ENCODE measurements around the gene KLHL4. TPM values are rescaled to one million over a fixed set of nuclear protein-coding genes. Genes with fewer than 3 reads are reported as not detected.

KLHL4 gene
- total RNA-seq, 4 donors from 2014 or later = 0.51 to 1.3 (median 0.85) TPM

DNA sequence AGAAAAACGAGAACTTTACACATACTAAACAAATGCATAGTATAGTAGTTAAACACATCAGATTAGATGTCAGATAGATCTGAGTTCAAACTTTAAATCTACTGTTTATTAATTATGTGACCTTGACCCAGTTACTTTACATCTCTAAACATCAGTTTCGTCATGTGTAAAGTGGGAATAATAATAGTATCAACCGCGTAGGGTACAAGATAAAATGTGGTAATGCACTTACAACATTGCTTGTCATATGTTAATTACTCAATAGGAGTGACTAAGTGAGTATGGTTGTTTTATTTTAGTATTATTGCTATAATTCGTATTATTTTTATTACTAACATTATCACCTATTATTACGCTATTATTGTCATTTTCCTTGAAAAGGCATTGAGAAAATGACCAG lies 144.2 kb downstream of the KLHL4 start:
- TF ChIP-seq, protein P1, sequence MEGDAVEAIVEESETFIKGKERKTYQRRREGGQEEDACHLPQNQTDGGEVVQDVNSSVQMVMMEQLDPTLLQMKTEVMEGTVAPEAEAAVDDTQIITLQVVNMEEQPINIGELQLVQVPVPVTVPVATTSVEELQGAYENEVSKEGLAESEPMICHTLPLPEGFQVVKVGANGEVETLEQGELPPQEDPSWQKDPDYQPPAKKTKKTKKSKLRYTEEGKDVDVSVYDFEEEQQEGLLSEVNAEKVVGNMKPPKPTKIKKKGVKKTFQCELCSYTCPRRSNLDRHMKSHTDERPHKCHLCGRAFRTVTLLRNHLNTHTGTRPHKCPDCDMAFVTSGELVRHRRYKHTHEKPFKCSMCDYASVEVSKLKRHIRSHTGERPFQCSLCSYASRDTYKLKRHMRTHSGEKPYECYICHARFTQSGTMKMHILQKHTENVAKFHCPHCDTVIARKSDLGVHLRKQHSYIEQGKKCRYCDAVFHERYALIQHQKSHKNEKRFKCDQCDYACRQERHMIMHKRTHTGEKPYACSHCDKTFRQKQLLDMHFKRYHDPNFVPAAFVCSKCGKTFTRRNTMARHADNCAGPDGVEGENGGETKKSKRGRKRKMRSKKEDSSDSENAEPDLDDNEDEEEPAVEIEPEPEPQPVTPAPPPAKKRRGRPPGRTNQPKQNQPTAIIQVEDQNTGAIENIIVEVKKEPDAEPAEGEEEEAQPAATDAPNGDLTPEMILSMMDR (IDR thresholded peaks at IDR 0.05; ENCODE audit: low read depth) = no peak

DNA sequence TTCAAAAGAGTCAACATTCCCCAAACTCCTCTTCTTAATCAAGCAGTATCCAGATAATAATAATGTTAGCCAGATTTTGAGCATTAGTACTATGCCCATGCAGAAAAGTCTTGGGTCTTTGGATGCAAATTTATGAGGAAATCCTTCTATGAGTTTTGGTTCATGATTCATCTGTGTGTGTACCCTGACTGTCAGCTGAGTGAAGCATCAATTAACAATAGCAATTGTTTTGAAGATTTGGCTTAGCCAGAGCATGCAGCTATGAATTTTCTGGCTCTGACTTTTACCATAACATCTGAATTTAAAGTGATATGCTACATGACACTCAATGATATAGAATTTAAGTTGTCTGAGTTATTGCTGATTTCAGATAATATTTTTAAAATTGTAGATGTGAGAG lies 145.8 kb downstream of the KLHL4 start:
- TF ChIP-seq, protein P1 (IDR thresholded peaks at IDR 0.05; ENCODE audit: low read depth) = no peak

DNA sequence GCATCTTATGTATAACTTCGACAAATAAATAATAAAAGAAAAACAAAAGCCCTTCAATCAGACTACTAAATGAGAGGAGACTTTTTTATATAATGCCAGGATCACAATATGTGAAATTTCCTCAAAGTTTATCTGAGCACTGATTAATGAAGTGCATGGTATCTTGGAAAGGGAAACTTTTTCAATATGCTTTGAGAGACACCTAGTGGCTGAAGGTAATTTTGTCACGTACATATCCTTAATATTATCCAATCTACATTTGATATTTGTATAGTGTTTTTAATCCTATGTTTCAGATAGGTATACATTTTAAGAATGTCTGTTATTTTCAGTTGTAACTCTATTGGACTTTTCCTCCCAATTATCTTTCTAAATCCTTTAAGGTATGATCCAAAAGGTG lies 146.8 kb downstream of the KLHL4 start:
- TF ChIP-seq, protein P1 (IDR thresholded peaks at IDR 0.05; ENCODE audit: low read depth) = no peak

DNA sequence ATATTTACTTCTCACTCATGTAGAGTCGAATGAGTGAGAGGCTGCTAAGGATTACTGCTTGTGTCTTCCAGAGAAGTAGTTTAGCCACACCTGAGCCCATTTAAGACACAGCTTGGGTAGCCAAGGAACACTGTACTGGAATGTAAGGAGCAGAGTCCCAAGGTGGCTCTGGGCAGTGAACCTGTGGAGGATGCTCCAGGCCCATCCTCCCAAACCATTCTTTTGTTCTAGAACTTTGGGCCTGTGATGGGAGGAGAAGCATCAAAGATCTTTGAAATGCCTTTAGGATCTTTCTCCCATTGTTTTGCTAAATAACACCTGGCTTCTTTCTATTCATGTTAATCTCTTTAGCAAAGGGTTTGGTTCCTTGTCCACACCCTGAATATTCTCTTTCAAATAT lies 162.2 kb downstream of the KLHL4 start:
- TF ChIP-seq, protein P1 (IDR thresholded peaks at IDR 0.05; ENCODE audit: low read depth) = no peak

DNA sequence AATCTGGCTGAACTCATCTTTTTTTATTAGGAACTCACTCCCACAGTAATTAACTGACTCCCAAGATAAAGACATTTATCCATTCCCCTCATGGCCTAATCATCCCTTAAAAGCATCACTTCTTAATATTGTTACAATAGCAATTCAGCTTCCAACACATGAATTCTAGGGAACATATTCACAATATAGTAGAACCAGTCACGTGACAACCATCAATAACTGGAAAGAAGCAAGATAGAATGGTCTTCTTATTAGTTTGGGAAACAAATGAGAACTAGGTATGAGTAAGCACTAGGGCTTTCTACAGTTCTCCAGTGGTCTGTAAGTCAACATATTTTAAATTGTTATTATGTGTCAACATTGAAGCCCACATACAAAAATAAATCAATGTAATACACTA lies 170.1 kb downstream of the KLHL4 start:
- TF ChIP-seq, protein P1 (IDR thresholded peaks at IDR 0.05; ENCODE audit: low read depth) = no peak

DNA sequence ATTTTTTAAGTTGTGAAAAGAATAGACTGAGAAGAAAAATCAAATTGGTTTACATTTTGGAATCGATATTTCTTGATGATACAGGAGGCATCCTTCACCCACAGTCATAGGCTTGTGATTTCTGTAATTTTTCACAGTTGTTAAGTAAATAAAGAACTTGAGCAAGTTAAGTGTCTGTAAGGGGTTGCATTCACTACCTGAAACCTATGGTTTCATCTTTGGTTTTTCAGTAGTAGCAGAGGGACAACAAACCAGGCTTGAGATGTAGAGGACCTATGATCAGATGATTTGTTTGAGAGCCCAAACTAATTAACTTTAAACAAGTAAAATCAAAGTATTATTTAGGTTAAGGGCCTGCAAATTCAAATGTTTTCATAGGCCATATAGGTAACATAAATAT lies 175.6 kb downstream of the KLHL4 start:
- TF ChIP-seq, protein P1 (IDR thresholded peaks at IDR 0.05; ENCODE audit: low read depth) = no peak

DNA sequence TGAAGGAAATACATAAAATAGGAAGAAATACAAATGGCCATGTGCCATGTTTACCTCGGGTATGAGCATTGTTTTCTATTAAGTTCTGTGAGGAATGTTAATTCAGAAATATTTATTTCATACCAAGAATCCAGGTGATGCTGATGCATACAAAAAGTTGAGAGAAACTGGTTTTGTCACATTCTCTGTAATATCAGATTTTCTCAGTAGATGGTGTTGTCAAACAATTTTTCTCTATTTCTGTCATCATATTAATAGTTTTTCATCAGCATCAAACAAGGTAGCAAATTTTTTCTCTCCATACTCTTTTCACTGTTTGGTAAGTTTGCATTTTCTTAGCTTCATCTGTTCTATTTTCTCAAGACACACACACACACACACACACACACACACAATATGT lies 179.8 kb downstream of the KLHL4 start:
- TF ChIP-seq, protein P1 (IDR thresholded peaks at IDR 0.05; ENCODE audit: low read depth) = no peak

Data from subcutaneous adipose tissue (tissue), 4 donors.